ENCODE measurements around the gene CRISP1.
"Not testable (repeated sequence)": the region's sequence is repeated elsewhere in the genome, so short reads cannot be mapped to it uniquely, and the experiment has no call there.

CRISP1 gene

DNA sequence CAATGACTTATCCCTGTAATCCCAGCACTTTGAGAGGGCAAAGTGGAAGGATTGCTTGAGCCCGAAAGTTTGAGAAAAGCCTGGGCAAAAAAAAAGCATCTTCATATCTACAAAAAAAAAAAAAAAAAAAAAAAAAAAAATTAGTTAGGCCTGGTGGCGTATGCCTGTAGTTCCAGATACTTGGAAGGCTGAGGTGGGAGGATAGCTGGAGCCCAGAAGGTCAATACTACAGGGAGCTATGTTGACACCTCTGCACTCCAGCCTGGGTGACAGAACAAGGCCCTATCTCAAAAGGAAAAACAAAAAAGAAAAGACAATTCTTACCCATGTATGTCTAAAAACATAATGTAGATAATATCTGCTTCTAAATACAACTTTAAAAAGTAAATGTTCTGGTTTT lies 27.2 kb downstream of the CRISP1 start:
- DNase-seq = no peak

DNA sequence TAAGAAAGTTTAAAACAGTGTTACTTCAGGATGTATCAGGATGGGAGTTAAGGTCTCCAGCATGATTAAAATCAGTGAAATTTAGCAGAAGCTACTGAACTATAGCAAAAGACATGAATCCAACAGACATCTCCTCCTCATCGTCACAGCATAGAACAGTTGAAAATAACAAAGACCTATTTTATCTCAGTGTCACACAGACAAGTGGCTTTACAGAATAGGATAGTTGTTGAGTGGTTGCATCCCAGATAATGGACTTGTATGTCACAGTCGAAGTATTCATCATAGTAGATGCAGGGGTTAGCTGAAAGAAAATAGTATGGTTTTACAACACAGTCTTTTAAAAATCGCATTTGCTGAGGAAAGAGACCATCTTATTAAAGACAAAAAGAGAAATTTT lies 31.2 kb downstream of the CRISP1 start:
- DNase-seq = no peak

DNA sequence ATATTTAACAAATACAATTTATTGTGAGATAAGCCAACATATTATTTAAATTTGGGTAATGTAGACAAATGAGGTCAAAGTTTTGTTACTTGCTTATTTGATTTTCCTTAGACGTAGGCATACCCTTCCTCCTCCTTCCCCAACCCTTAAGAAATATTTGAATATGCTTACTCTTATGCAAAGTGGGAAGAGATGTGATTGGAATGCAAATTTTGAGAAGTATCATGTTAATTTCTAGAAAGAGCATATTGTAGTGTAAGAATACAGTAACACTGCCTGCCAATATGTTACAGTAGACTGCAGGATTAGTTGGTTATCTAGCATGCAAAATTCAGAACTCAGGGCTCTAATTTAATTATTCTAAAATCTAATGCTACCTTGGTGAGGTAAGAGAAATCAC lies 32.9 kb downstream of the CRISP1 start:
- no peak for DNase-seq

DNA sequence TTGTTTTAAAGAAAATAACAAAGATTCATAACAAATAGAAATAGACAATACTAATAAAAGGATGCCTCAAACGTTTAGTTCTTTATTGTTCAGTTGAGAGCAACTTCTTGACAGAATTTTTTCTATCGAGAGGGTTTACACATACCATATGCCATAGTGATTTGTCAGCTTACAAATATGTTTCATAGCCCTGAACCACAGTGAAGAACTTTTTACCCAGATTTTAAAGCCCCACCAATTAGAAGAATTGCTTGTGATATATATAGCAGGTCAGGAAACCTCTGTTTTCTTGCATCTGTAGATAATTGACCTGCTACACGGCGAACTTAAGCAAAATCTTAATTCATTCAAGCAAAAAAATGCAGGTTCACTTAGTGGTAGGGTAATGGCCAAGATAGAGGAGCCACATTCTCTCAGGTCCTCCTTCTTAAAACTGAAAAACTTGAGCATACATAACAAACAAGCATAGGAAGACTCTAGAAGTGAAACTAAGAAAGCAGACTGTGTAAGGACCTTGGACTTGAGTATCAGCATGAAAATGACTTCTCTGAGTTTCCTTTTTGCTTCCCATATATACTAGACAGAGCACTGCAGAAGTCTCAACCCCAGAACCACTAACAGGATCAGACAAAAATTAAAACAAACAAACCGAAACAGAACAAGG lies 39.5 kb downstream of the CRISP1 start:
- no peak for DNase-seq

DNA sequence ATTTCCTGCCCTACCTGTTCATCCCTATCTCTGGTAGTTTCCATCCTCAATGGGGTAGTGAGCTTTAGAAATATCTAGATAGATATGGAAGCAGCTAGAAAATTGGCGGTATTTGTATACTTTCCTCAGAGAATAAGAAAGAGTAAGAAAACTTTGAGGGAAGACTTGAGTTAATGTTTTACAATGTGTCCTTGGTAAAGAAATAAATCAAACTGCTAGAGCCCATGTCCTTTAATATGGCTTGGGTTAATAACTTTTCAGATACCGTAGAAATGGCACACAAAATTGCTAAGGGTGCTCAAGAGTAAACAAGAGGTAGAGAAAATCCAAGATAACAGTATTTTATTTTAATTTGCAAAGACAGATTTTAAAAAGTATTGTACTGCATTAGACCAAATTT lies 51.2 kb downstream of the CRISP1 start:
- DNase-seq = no peak

DNA sequence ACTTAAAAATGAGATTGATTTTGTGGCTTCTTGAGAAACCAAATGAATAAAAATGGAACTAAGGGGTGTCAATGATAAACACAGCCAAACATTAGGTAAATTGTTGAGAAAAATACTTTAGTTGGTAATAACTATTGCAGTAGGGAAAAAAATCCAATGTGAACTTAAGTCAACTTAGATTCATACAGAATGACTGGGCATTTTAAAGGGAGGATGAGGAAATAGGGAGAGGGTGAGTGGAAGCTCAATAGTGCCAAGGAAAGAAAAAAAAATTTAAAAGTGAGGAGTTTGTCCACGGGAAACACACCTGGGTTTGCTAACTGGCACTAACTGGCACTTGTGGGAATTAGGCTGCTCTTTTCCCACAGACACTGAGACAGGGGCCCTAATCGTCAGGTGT lies 53.1 kb downstream of the CRISP1 start:
- DNase-seq = no peak

DNA sequence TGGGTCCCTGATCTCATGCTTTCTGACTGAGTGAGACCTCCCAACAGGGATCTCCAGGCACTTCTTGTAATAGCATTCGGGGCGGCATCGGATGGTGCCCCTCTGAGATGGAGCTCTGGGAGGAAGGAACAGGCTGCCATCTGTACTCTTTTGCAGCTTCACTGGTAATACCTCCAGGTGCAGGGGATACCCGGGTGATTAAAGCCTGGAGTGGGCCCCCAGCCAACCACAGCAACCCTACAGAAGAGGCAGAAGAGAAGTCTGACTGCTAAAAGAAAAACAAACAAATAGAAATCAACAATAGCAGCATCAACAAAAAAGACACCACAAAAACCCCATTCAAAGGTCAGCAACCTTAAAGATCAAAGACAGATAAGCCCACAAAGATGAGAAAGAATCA lies 60.2 kb downstream of the CRISP1 start:
- DNase-seq = no peak

DNA sequence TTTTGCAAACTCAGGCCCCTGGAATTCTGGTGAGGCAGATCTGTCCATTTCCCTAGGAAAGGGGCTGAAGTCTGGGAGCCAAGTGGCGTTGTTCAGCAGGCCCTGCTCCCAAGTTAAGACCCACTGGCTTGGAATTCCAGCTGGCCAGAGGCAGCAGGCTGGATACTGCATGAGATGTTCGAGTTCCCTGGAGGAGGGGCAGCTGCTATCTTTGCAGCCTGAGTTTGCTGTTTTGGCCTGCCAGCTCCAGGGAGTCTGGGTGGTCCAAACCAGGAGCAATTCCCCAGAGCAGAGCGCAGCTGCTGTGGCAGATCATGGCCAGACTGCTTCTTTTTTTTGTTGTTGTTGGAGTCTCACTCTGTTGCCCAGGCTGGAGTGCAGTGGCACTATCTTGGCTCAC lies 61.1 kb downstream of the CRISP1 start:
- no peak for DNase-seq

DNA sequence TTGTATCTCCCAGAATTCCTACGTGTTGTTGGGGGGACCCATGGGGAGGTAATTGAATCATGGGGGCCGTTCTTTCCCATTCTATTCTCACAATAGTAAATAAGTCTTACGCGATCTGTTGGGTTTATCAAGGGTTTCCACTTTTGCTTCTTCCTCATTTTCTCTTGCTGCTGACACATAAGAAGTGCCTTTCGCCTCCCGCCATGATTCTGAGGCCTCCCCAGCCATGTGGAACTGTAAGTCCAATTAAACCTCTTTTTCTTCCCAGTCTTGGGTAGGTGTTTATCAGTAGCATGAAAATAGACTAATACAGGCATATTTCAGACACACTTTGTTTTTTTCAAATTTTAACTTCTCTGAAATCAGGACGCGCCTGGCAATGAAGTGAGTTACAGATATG lies 64.8 kb downstream of the CRISP1 start:
- no peak for DNase-seq

DNA sequence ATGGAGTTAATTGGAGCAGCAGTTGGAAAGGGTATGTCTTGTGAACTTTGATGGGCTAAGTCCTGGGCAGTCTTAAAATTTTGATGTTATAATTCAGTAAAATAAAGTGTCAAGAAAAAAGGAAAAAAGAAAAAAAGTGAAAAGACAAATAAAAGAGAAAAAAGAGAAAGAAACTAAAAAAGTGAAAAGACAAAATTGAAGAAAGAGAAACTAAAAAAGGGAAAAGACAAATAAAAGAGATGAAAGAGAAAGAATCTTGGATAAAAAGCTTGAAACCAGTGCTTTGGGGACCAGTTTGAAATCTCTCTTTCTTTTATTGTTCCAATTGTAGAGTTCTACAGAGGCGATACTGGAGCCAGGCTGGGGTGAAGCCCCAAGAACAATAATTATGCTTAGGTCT lies 67.2 kb downstream of the CRISP1 start:
- DNase-seq = no peak

DNA sequence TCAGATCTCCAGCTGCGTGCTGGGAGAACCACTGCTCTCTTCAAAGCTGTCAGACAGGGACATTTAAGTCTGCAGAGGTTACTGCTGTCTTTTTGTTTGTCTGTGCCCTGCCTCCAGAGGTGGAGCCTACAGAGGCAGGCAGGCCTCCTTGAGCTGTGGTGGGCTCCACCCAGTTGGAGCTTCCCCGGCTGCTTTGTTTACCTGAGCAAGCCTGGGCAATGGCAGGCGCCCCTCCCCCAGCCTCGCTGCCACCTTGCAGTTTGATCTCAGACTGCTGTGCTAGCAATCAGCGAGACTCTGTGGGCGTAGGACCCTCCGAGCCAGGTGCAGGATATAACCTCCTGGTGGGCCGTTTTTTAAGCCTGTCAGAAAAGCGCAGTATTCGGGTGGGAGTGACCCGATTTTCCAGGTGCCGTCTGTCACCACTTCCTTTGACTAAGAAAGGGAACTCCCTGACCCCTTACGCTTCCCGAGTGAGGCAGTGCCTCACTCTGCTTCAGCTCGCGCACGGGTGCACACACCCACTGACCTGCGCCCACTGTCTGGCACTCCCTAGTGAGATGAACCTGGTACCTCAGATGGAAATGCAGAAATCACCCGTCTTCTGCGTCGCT lies 69.4 kb downstream of the CRISP1 start:
- not testable (repeated sequence) for DNase-seq

DNA sequence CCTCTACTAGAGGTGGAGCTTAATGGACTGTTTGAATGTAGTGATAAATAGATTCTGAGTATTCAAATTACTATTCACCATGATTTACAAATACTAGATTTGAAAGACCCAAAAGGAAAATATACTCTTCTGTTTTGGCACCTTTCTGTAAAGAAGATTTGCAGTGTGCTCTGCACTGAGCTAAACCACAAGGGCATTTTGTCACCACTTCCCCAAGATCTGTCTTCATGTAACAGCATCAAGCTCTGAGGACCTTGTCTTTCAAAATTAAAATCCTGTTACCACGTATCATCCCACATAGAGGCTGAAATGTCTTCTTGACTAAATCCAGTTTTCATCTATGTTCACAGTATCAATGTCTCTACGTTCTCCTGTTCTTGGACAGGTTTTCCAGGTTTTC lies 76.0 kb downstream of the CRISP1 start:
- DNase-seq = no peak

DNA sequence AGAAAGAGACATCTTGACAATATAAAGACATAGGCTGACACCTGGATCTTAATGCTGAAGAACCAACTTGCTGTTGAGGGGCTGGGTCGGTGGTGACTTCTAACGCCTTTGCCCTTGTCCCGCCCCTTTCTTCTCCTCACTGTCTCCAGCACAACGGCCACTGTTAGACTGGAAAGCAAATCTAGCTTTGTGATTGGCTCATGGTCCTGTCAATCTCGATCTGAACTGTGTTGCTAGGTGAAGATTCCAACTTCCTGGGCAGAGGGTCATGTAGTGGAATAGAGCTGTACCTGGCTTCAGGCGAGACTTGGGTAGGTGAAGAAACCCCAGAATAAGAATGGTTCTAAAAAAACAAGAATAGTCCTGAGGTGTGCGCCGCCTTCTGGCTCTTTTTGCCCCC lies 79.2 kb downstream of the CRISP1 start, which contains the start of gene PGK2:
TSS of gene PGK2 (minus strand) at position 110 of the 400 bp plus-strand sequence. CDS start at position 12, 98 bp downstream.
- DNase-seq = no peak

DNA sequence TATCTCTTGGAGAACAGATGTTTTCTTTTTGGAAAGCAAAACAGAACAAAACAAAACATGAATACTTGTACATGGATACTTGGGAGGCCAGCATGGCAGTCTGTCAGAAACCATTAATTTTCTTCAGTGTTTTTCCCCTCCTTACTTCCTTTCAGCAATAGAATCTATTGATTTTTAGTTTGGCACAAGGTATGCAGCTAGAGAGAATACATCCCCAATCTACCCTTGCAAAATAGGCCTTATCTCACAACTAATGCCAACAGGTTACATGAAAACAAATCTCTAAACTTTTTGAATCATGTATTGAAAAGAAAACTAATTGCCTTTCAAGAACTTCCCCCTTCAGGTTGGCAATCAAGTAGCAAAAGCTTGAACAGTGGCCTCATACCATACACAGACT lies 82.1 kb downstream of the CRISP1 start:
- no peak for DNase-seq

All from CD4-positive, alpha-beta T cell treated with Interleukin-12 subunit alpha and Interleukin-12 subunit beta, for 1 hour (primary cell).